ENCODE measurements around the gene TMX4. TPM values are rescaled to one million over a fixed set of nuclear protein-coding genes. Genes with fewer than 3 reads are reported as not detected.

The TMX4 gene
- total and polyA plus RNA-seq, 2 of the 8 experiments (the other 6 are each of a cell fraction or from before 2014, with no cell fraction given), result 2.1 to 7.8 TPM

- no peak for TF ChIP-seq BACH1 (IDR thresholded peaks at IDR 0.05; ENCODE audit: low read length)
- TF ChIP-seq SIRT6 (IDR thresholded peaks at IDR 0.05; ENCODE audit: low read length), result no peak
- TF ChIP-seq SP4 (IDR thresholded peaks at IDR 0.05; ENCODE audit: low read length), result no peak
Observed at GRCh38 chr20:8066662-8067061, 47.1 kb upstream of the TMX4 start (continued).

Data from H1 (cell line).